ENCODE data around the gene DRP2.
"Not testable (repeated sequence)": the region's sequence is repeated elsewhere in the genome, so short reads cannot be mapped to it uniquely, and the experiment has no call there.

DRP2 gene

GRCh38 chrX:101219116-101219863 lies at the start of gene DRP2:
DRP2 (plus strand) TSS chrX:101219786; CDS start chrX:101231648, 11,862 bp downstream.
- no peak for DNase-seq

DNA sequence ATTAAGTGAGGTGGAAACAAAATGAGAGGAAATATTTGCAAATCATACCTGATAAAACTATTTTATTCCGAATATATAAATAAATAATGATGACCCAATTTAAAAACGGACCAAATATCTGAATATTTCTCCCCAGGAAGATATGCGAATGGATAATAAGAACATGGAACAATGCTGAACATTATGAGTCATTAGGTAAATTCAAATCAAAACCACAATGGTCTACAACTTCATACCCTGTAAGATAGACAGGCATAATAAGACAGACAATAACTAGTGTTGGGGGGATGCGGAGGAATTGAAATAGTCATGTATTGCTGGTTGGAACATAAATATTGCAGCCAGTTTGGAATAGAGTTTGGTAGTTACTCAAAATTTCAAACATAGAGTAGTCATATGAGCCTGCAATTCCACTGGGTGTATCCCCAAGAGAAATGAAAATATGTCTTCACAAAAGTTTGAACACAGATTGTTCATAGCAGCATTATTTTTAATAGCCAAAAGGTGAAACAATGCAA lies 47.6 kb upstream of the DRP2 start:
- no peak for DNase-seq

GRCh38 chrX:101176439-101176838 lies 43.1 kb upstream of the DRP2 start:
- no peak for DNase-seq

- DNase-seq = not testable (repeated sequence)
Observed at GRCh38 chrX:101184876-101185275, 34.7 kb upstream of the DRP2 start.

DNA sequence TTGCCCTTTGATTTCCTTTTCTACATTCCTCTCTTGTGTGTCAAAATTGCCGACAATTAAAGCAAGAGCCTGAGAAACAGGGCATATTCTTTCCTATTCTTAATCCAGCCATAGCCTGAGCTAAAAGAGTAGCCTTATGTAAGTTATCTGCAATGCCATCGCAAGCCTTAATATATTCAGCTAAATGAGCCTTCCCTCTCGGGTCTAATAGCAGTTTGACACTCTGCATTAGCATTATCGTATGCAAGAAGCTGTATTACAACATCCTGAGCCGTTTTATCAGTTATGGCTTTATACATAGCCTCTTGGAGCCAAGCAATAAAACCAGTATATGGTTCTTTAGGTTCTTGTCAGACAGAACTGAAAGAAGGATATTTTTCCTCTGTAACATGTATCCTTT lies 31.6 kb upstream of the DRP2 start:
- DNase-seq = not testable (repeated sequence)

DNA sequence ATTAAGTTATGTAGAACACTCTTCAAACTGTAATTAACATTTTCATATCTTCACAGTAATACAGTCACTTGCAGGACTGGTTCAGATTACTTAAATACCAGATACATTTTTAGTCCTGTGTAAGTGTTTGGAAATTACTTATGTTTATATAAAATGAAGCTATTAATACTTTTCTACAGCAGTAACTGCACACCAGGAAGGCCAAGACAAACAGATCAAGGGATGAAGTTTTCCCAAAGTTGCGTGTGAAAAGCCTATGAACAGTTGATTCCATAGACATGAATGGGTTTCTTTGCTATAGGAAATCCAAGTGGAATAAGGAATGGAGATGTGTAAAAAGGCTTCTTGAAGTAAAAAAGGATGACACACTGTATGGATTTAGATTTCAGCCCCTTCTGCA lies 28.9 kb upstream of the DRP2 start:
- DNase-seq = no peak

- DNase-seq = no peak
Observed at GRCh38 chrX:101191217-101191750, 28.3 kb upstream of the DRP2 start.

GRCh38 chrX:101195442-101196173 lies 24.0 kb upstream of the DRP2 start:
- DNase-seq = no peak

DNA sequence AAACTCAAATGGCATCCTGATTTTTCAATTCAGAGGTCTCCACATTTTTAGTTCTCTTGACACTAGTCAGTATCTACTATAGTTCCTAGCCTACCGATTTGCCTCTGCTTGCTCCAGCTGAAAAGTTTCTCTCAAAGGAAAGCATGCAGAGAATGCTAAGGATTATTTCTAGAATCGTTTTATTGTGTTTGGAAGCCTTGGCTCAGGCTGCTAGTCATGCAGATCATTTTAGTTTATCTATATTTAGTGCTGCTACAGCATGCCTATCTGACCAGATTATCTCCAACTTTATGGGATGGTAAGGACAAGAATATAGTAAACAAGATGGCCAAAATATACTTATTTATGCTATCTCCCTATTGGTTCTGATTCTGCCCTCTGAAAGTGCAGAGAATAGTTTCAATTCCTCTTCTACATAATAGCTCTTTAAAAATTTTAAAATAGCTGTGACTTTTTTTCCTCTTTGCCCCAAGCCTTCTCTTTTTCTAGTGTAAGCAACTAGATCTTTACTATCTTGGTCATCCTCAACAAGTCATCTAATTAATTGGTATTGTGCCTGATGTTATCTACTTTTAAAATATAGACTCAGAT lies 15.7 kb upstream of the DRP2 start:
- DNase-seq = no peak

GRCh38 chrX:101206471-101206870 lies 13.1 kb upstream of the DRP2 start:
- no peak for DNase-seq

GRCh38 chrX:101208152-101208905 lies 11.3 kb upstream of the DRP2 start:
- no peak for DNase-seq

- DNase-seq = peak; percentile 6
Observed at GRCh38 chrX:101210630-101211029, 9.0 kb upstream of the DRP2 start.

DNA sequence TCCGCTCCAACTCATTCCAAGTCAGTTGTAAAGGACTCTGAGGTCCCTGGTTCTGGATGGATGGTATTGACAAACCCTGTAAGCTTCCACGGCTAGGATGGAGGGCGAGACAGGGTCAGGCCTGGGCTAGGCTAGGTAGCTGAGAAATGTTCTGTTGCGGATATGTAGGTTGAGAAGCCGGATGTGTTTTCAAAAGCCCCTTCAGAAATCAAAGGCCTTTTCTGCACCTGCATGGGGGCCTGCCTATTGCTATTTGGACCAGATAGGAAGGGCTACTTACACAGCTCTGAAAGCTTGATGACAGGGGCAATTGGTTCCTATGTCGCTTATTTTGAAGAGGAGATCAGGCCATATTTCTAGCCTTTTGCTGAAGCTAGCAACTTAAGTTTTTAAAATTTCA lies 1.9 kb upstream of the DRP2 start:
- DNase-seq = no peak

DNA sequence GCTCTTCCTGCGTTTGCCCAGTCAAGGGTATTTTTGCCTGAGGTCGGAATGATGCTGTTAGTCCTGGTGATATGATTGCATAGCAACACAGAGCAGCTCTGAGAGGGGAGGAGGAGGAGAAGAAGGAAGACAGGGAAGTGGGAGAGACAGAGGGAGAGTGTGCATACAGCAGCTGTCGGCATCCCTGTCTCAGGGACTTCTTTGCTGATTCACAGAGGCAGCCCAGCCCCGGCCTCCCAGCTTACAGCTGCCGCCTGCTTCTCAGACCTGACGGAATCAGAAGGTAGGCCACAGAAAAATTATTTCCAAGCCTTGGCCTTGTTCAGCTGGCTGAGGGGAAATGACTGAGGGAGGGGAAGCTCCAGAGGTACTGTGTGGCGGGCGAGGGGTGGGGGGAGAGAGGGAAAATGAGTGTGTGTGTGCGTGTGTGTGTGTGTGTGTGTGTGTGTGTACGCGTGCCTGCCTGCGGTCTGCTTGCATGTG lies 319 bp downstream of the DRP2 start:
- DNase-seq = no peak

- DNase-seq = peak; percentile 27
Observed at GRCh38 chrX:101220662-101221260, 1.2 kb downstream of the DRP2 start.

DNA sequence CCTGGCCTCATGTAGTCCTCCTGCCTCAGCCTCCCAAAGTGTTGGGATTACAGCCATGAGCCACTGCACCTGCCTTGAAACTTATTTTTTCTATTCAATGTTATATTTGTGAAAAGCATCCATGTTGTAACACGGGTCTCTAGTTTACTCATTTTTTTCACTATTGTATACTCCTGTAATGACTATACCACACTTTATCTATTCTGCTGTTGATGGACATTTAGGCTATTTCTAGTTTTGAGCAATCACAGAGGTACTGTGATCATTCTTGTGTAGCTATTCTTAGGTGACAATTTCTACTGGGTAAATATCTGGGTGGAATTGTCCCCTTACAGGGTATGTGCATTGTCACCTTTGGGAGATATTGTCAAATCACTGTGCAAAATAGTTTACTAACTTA lies 3.6 kb downstream of the DRP2 start:
- no peak for DNase-seq

DNA sequence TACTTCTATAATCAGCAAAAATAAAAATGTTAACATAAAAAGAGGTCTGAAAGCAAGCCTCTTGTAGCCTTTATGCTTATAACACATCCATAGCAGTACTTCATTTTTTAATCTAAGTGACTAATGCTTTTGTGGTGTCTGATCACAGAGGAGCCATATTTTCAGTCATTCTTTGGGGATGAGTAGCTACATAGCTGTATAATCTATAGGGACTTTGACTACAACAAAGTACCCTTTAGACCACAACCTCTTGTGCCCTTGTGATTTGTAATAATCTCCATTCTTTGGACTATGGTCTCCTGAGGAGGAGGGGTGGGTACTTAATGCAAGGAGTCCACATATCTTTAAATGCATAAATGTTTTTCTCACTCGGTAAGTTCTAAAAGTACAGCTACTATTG lies 9.6 kb downstream of the DRP2 start:
- DNase-seq = no peak

DNA sequence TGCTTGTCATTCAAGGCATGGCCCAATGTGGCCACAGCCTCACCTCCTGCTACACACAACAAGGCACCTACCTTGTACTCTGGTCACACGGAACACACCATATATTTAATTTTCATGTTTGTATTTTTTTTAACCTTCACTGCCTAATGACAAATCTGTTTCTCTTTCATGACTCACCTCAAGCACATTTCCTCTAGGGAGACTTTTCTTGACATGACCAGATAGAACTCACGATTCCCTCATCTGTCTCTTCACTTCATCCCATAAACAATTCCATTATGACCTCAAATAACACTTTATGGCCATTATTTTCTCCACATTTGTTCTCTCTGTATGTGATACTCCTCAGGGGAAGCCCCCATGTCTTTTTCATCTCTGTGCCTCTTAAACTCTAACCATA lies 11.1 kb downstream of the DRP2 start:
- no peak for DNase-seq

DNA sequence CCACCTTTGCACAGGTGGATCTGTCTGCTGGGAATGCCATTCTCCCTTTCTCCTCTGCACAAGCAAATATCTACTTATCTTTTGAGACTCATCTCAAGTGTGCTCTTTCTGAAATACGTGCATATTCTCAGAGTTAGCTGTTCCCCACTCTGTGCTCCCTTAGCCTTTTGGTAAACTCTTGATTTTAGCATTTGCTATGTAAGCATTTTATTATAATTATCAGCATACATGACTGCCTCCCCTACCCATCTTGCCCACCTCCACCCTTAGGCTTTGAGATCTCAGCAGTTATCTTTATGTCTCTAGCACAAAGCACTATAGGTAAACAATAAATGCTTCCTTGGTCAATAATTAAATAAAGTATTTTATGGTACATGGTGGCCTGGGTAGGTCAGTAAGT lies 11.5 kb downstream of the DRP2 start:
- DNase-seq = no peak

GRCh38 chrX:101232316-101232715 lies 12.7 kb downstream of the DRP2 start:
- DNase-seq = no peak

DNA sequence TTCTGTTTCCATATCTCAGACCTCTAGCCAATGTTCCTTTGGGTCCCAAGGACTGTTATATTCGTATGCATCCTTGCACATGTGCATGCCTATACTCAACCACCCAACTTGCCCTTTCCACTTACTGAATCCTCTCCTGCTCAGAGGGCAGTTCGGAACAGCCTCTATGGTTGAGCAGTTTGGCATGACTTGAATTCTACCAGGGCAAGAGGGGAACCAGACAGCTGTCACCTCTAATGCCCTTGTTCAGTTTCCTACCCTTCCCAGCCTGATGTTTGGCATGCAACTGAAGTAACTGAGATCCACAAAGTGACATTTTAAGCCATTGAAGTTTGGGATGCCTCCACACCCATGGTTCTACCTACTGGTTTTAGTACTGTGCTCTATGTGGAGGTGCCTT lies 17.5 kb downstream of the DRP2 start:
- no peak for DNase-seq

- no peak for DNase-seq
Observed at GRCh38 chrX:101241531-101241930, 21.9 kb downstream of the DRP2 start.

Measured in NCI-H774 (cell line).